ENCODE measurements around the gene SH3BGRL3. TPM values are rescaled to one million over a fixed set of nuclear protein-coding genes. Genes with fewer than 3 reads are reported as not detected.

SH3BGRL3 gene
- total RNA-seq, 4 donors from 2014 or later = 10.3 to 16.9 (median 13.1) TPM

DNA sequence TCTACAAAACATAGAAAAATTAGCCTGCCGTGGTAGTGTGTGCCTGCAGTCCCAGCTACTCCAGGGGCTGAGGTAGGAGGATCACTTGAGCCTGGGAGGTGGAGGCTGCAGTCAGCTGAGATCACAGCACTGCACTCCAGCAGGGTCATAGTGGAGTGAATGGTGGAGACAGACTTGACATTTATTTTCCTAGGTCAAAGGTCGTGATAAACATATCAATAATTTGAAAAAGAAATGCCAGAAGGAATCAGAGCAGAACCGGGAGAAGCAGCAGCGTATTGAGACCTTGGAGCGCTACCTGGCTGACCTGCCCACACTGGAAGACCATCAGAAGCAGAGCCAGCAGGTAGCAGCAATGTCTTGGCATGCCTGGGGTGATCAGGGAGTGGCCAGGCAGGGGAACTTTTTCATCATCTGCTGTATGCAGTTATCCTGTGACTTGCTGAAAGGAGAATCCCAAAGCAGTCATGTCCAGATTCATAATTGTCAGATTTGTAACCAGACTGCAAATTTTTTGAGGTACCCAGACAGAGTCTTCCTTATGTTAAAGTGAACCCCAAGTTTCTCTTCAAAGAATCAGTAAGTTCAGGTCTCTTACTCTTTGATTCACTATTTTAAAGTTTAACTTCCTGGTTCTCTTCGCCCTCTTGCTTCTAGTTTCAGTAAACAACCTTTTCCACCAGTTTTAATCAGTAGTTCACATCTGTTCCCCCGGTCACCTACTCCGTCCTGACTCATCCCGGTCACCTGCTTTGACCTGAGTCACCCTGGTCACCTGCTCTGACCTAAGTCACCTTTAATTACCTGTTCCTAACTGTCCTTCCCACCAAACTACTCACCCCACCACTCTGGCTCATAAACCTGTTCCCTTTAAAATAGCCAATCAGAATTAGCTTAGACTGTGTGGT, 11.3 kb upstream of the SH3BGRL3 start:
- no peak for ATAC-seq
- Histone ChIP-seq H3K4me1 (peaks cover 10 to 33% of the 10 kb centered on the region in 2 donors), H3K27me3 (no peaks in the 10 kb centered on the region), H3K27ac (peak overlapping the region; percentile 56 to 79 (median 68)), H3K9me3 (no peaks in the 10 kb centered on the region), H3K4me3 (no peak overlapping the region), H3K36me3 (peaks cover 0 to 45% of the 10 kb centered on the region in 2 donors)
- TF ChIP-seq POLR2A (IDR thresholded peaks at IDR 0.05) = no peak
- TF ChIP-seq, protein P1, sequence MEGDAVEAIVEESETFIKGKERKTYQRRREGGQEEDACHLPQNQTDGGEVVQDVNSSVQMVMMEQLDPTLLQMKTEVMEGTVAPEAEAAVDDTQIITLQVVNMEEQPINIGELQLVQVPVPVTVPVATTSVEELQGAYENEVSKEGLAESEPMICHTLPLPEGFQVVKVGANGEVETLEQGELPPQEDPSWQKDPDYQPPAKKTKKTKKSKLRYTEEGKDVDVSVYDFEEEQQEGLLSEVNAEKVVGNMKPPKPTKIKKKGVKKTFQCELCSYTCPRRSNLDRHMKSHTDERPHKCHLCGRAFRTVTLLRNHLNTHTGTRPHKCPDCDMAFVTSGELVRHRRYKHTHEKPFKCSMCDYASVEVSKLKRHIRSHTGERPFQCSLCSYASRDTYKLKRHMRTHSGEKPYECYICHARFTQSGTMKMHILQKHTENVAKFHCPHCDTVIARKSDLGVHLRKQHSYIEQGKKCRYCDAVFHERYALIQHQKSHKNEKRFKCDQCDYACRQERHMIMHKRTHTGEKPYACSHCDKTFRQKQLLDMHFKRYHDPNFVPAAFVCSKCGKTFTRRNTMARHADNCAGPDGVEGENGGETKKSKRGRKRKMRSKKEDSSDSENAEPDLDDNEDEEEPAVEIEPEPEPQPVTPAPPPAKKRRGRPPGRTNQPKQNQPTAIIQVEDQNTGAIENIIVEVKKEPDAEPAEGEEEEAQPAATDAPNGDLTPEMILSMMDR (IDR thresholded peaks at IDR 0.05 in 4 of 5, conservative IDR thresholded peaks at IDR 0.05 in 1 of 5) = no peak
- in situ Hi-C loops (cut with MboI; ENCODE audit: low sequenced_read_pairs in 4 of 4) = no loop called here
- no peak for DNase-seq
- intact Hi-C loops (cut with DNase I; ENCODE audit: low total_unique reads) = no loop called here

DNA sequence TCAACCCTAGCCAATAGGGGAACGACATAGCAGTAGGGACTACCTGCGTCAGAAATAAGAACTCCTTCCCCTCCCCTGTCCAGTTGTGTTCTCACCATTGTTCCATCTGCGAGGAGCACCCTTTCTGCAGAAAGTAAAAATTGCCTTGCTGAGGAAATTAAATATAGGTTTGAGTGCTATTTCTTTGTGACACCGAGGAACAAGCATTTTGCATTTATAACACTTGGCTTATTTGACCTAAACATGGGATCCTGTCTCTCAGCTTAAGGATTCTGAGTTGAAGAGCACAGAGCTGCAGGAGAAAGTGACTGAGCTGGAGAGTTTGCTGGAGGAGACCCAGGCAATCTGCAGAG, 10.7 kb upstream of the SH3BGRL3 start:
- in situ Hi-C loops (cut with MboI; ENCODE audit: low sequenced_read_pairs in 4 of 4) = no loop called here
- ATAC-seq = no peak
- peaks cover 10 to 34% of the 10 kb centered on the region in 2 donors for H3K4me1 ChIP-seq

GRCh38 chr1:26274801-26275425, 5.0 kb upstream of the SH3BGRL3 start:
- H3K4me1 ChIP-seq = peaks cover 56 to 66% of the 10 kb centered on the region in 2 donors
- no peak for DNase-seq
- peak overlapping the region; percentile 89 to 98 (median 93) for H3K27ac ChIP-seq
- in situ Hi-C loops (cut with MboI; ENCODE audit: low sequenced_read_pairs in 4 of 4) = loop anchor here in 2 of 4 donors (5.0 kb wide), 1 partner anchor 47 kb away; no protein-coding TSS in a partner anchor
- H3K4me3 ChIP-seq = no peak overlapping the region
- intact Hi-C loops (cut with DNase I; ENCODE audit: low total_unique reads) = loop anchor here (1.0 to 5.0 kb wide), 4 partner anchors 16 to 93 kb away; partner anchors contain the start of gene CEP85
- TF ChIP-seq POLR2A (IDR thresholded peaks at IDR 0.05) = no peak
- TF ChIP-seq, protein P1 (IDR thresholded peaks at IDR 0.05 in 4 of 5, conservative IDR thresholded peaks at IDR 0.05 in 1 of 5) = no peak
- H3K9me3 ChIP-seq = no peaks in the 10 kb centered on the region
- no peak for ATAC-seq
- H3K27me3 ChIP-seq = no peaks in the 10 kb centered on the region
- H3K36me3 ChIP-seq = peaks cover 0 to 38% of the 10 kb centered on the region in 2 donors

More for the DNA sequence above, 10.7 kb upstream of the SH3BGRL3 start:
- H3K27ac ChIP-seq = peak overlapping the region; percentile 56 to 79 (median 68)
- intact Hi-C loops (cut with DNase I; ENCODE audit: low total_unique reads) = no loop called here
- no peak for DNase-seq
- peaks cover 0 to 39% of the 10 kb centered on the region in 2 donors for H3K36me3 ChIP-seq
- no peaks in the 10 kb centered on the region for H3K27me3 ChIP-seq
- H3K9me3 ChIP-seq = no peaks in the 10 kb centered on the region
- TF ChIP-seq, protein P1 (IDR thresholded peaks at IDR 0.05 in 4 of 5, conservative IDR thresholded peaks at IDR 0.05 in 1 of 5) = no peak
- no peak for TF ChIP-seq POLR2A (IDR thresholded peaks at IDR 0.05)
- H3K4me3 ChIP-seq = no peak overlapping the region

DNA sequence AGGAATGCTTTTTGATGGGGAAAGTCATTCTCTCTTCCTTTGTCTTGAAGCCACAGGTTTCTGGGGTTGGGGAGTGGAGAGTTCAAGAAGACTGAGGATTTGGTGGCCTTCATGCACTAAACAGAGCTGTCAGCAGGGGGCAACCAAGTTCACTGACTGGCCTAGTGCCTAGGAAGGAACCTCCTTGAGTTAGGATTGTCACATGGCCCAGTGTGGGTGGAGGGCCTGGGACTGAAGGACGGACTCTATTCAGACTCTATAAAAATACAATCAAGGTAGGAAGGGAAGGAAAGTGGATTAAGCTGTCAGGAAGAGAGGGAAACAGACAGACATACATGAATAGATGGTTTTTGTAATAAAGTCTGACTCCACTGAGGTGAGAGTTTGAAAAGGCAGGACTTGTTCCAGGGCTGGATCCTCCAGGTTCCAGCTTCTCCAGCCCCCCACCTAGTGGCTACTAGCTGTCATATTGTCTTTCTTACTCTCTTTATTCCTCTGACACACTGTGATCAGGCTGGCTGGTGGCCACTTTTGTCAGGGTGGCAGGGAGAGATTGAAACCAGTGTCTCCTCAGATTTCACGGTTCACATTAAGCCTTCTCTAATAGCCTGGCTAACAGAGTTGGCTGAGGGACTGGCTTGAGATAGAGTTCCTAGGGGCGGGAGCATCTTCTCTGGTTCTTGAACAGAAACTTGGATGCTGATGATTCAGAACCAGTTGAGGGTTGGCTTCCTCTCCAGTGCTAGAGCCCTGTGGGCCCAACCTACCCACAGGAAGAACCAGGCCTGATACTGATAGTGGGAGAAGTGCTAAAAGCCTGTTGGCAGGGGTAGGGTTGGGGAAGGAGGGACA, 4.1 kb upstream of the SH3BGRL3 start:
- Histone ChIP-seq H3K4me1 (peaks cover 49 to 60% of the 10 kb centered on the region in 2 donors), H3K4me3 (no peak overlapping the region), H3K36me3 (peaks cover 0 to 33% of the 10 kb centered on the region in 2 donors), H3K9me3 (no peaks in the 10 kb centered on the region), H3K27me3 (no peaks in the 10 kb centered on the region), H3K27ac (peak overlapping the region; percentile 89 to 98 (median 93))
- in situ Hi-C loops (cut with MboI; ENCODE audit: low sequenced_read_pairs in 4 of 4) (loop anchor here in 2 of 4 donors (5.0 kb wide), 1 partner anchor 46 kb away; no protein-coding TSS in a partner anchor), intact Hi-C loops (cut with DNase I; ENCODE audit: low total_unique reads) (loop anchor here (1.0 to 5.0 kb wide), 4 partner anchors 17 to 94 kb away; partner anchors contain the start of gene CEP85)
- TF ChIP-seq, protein P1 (IDR thresholded peaks at IDR 0.05 in 4 of 5, conservative IDR thresholded peaks at IDR 0.05 in 1 of 5) = peak; percentile 60 to 90 (median 82)
- TF ChIP-seq POLR2A (IDR thresholded peaks at IDR 0.05) = peak in 1 of 2 donors; percentile 19
- DNase-seq (peak; percentile 82 to 91), ATAC-seq (peak; percentile 72)

Measured in gastrocnemius medialis (tissue), 4 donors.